OCI-LY1 (cell line): ENCODE measurements around the gene TMIGD1.

Experiments used
- CTCF ChIP-seq: fragments of 200-600 bp; sonication (generic), shearing (Covaris generic); IDR thresholded peaks from 2 replicates; pipeline ENCODE4 v1.5.1; 2017; ENCODE audit warnings: mild to moderate bottlenecking, antibody characterized with exemption, low read length, moderate library complexity, mixed read lengths
- EZH2 ChIP-seq: fragments of 200-600 bp; sonication (generic), shearing (Covaris generic); IDR thresholded peaks from 2 replicates; pipeline ENCODE4 v1.8.0; 2017; ENCODE audit warnings: borderline replicate concordance, mixed run types, mild to moderate bottlenecking, antibody characterized with exemption, low read length, moderate library complexity, mixed read lengths

GRCh38 chr17:30336369-30337171 lies 2.7 kb upstream of the TMIGD1 start:
- TF ChIP-seq CTCF (peak; percentile 96), EZH2 (no peak)
